ENCODE measurements around the gene MT1HL1.
"Not testable (repeated sequence)": the region's sequence is repeated elsewhere in the genome, so short reads cannot be mapped to it uniquely, and the experiment has no call there.

Gene MT1HL1

GRCh38 chr1:237013608-237014007 lies 9.4 kb upstream of the MT1HL1 start:
- no peak for DNase-seq

DNA sequence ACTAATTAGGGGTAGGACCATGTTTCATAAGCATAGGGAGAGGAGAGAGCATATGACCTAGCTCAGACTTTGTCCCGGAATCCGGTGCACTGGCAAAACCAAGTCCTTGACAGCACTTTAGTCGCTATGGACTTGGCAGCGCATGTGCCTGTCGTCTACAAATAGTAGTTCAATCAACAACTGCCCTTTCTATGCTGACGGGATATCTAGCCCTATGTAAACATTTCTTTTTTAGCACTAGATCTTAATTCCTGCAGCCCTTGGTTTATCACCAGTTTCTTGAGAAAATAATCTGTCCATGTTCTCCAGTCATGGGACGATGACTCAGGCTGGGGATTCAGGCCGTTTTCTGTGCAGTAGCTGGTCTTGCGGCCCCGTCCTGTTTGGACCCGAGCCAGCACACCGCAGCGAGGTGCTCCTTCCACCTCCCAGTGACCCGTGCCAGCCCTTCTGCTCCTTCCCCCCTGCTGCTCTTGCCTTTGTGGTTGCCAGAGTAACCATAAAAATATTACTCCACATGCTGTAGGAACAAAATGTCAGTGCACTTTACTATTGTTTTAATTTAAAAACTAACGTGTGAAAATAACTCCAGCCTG lies 8.6 kb upstream of the MT1HL1 start:
- no peak for DNase-seq

DNA sequence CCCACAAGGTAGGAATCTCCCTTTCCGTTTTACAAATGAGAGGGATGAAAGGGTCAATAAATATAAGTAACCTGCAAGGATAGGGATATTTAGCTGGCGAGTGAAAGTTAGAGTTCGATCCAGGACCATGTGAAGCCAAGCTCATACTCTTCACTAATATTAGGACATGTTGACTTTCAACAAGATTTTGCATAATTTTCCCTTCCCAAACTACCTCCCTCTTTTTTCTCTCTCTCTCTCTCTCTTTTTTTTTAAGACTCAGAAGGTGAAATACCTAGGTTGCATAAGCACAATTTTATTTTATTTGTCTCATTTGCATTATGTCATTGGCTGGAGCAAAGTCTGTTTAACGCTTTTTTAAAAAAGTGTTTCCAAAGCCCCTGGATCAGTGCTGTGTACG lies 8.1 kb upstream of the MT1HL1 start:
- no peak for DNase-seq

- DNase-seq: no peak
Measured at GRCh38 chr1:237011432-237011831, 7.2 kb upstream of the MT1HL1 start.

DNA sequence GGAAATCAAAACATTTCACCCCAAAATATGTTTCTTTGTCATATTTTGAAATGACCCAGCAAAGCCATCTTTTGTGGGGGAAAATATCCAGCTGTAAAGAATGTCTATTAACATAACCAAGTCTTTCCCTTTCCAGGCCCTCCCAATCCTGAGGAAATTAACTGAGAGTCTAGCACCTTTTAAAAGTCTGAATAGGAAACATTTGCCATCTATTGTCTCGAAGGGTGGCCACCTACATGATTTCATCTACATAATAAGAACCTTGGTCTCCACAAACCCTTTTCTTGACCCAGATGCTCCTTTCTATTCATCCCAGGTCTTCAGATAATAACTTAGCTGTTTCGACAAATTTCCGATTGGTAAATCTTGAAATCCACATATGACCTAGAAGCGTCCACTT lies 5.4 kb upstream of the MT1HL1 start:
- no peak for DNase-seq

- DNase-seq: no peak
Measured at GRCh38 chr1:237007147-237007881, 3.1 kb upstream of the MT1HL1 start.

GRCh38 chr1:237005674-237006073 lies 1.4 kb upstream of the MT1HL1 start:
- no peak for DNase-seq

- DNase-seq: no peak
Measured at GRCh38 chr1:237003516-237003915, 725 bp downstream of the MT1HL1 start.

- DNase-seq: no peak
Measured at GRCh38 chr1:237000191-237000590, 4.0 kb downstream of the MT1HL1 start.

DNA sequence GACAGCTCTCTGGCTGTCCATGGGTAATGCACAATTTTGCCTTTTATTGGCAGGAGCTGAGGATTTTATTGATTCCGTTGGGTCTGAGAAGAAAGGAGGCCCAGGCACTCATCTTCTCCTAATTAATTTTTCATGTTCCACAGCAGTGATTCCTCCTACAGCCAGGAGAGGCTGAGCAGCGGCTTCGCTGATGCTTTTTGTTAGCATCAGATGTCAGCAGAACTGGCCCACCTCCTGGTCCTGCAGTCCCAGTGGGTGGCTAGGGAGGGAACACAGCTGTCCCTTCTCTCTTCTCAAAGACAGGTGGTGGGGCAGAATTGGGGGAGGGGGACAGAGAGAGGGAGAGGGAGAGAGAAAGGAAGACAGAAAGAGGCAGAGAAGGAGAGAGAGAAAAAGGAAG lies 5.7 kb downstream of the MT1HL1 start:
- no peak for DNase-seq

GRCh38 chr1:236997882-236998281 lies 6.4 kb downstream of the MT1HL1 start:
- DNase-seq: no peak

DNA sequence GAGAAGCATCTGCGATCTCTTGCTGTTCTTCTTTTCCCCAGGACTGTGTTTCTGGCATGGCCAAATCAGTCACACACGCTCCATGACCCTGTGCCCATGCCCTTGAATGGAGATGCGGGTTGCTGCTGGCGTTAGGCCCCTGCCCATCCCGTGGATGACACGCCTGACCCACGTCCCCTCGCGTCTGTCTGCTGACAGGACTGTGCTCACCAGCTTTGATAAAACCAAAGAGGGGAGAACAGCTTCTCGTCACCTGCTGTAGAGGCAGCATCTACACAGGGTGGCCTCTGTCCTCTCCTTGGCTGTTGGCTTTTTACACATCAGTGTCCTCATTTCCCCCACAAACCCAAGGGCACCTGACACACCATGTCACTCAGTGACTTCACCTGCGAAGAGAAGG lies 6.9 kb downstream of the MT1HL1 start:
- DNase-seq: no peak

- DNase-seq: no peak
Measured at GRCh38 chr1:236994450-236994849, 9.8 kb downstream of the MT1HL1 start.

GRCh38 chr1:236992449-236992848 lies 11.8 kb downstream of the MT1HL1 start:
- no peak for DNase-seq

- DNase-seq: no peak
Measured at GRCh38 chr1:236990052-236990445, 14.2 kb downstream of the MT1HL1 start.

GRCh38 chr1:236989290-236990051 lies 14.8 kb downstream of the MT1HL1 start:
- DNase-seq: no peak

DNA sequence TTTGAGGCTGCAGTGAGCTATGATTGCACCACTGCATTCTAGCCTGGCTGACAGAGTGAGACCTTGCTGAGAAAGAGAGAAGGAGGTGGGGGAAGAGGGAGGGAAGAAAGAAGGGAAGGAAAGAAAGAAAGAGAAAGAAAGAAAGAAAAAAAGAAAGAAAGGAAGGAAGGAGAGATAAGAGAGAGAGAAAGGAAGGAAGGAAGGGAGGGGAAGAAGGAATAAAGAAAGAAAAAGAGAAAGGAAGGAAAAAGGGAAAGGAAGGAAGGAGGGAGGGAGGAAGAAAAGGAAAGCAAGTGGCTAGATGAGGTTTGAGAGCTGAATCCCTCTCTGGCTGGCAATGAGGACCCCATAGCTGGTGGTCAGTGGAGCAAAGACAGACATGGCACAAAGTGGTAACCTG lies 20.4 kb downstream of the MT1HL1 start:
- no peak for DNase-seq

GRCh38 chr1:236982380-236982779 lies 21.9 kb downstream of the MT1HL1 start:
- no peak for DNase-seq

DNA sequence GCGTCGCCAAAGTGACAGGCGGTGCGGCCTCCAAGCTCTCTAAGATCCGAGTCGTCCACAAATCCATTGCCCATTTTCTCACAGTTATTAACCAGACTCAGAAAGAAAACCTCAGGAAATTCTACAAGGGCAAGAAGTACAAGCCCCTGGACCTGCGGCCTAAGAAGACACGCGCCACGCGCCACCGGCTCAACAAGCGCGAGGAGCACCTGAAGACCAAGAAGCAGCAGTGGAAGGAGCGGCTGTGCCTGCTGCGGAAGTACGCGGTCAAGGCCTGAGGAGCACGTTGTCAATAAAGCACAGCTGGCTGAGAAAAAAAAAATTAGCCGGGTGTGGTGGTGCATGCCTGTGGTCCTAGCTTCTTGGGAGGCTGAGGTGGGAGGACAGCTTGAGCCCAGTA lies 22.8 kb downstream of the MT1HL1 start:
- DNase-seq: not testable (repeated sequence)

DNA sequence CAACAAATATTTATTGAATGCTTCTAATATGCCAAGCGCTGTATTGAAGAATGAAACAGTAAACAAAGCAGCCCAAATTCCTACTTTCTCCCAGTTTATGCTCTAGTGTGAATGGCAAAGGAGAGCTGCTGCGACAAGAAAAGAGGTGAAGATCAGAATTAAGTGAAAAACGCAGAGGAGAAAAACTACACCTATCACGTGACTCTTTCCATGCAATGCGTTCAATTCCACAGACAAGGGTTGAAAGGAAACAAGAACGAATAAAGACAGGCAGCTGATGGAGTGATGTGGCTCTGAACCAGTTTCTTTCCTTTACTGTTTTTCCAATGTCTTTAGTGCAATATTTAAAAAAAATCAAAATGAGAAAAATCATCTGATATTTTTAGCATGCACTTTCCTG lies 23.6 kb downstream of the MT1HL1 start:
- DNase-seq: no peak

GRCh38 chr1:236979149-236979900 lies 24.9 kb downstream of the MT1HL1 start:
- DNase-seq: no peak

DNA sequence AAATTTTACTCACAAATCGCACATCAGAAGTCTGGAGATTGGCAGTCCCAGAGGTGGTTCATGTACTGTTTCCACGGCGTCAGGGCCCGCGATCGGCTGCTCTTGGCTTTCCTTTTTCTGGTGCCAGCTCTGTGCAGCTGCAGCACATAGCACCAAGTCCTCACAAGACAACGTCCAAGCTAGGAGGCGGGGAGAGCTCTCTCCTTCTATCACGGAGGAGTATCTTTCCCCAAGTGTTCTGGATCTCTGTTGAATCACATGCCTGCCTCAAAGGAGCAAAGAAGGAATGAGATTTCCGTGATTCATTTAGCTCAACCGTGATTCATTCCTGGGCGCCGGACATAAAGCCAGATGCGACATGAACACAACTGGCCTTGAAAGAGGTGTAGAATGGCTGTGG lies 25.5 kb downstream of the MT1HL1 start:
- no peak for DNase-seq

- DNase-seq: no peak
Measured at GRCh38 chr1:236975461-236975860, 28.8 kb downstream of the MT1HL1 start.

All from stimulated activated CD4-positive, alpha-beta T cell treated with anti-CD3 and anti-CD28 coated beads, Interleukin-12 subunit alpha, Interleukin-12 subunit beta, amount 100 ng/mL, for 4 hours (primary cell).